Keratinocyte (primary cell): ENCODE results near the gene ACTR1B. TPM values are rescaled to one million over a fixed set of nuclear protein-coding genes. Genes with fewer than 3 reads are reported as not detected.
"Not testable (repeated sequence)": the region's sequence is repeated elsewhere in the genome, so short reads cannot be mapped to it uniquely, and the experiment has no call there.

Experiments used
- DNase-seq: peaks from one replicate; pipeline ENCODE4 v3.0.0-alpha.2; 2011; ENCODE audit warnings: low read depth, missing footprints, low spot score
- FAIRE-seq: peaks from 2 replicates; lab custom pipeline; 2011; peaks lifted over from hg19 to GRCh38; lab: Jason Lieb, UNC
- H2AFZ ChIP-seq: 2 replicates; pipeline ENCODE4 v1.6.0; 2012; ENCODE audit warnings: low read length, control low read depth, inconsistent platforms; ENCODE audit not compliant: control insufficient read depth
- H3K27ac ChIP-seq: 2 replicates; pipeline ENCODE4 v1.5.1; 2011; ENCODE audit warnings: low read length; ENCODE audit not compliant: control insufficient read depth, insufficient read depth
- H3K27me3 ChIP-seq: 3 replicates; pipeline ENCODE4 v1.6.0; 2011; ENCODE audit warnings: low read length; ENCODE audit not compliant: control insufficient read depth, insufficient read depth; ENCODE audit errors: extremely low read depth
- H3K36me3 ChIP-seq, 2 experiments: 2 replicates in 1 of 2; 3 replicates in 1 of 2; pipeline ENCODE4 v1.5.1; 2011; ENCODE audit warnings: low read length in 2 of 2, mild to moderate bottlenecking in 1 of 2; ENCODE audit not compliant: control insufficient read depth in 2 of 2, insufficient read depth in 2 of 2; ENCODE audit errors: extremely low read depth in 1 of 2
- H3K4me1 ChIP-seq: 3 replicates; pipeline ENCODE4 v1.5.1; 2011; ENCODE audit warnings: low read length; ENCODE audit not compliant: control insufficient read depth, insufficient read depth; ENCODE audit errors: extremely low read depth
- H3K4me2 ChIP-seq: 3 replicates; pipeline ENCODE4 v1.6.0; 2011; ENCODE audit warnings: low read depth, low read length; ENCODE audit not compliant: control insufficient read depth, insufficient read depth; ENCODE audit errors: extremely low read depth
- H3K4me3 ChIP-seq, 3 experiments: fragments of 200-600 bp in 1 of 3; sonication (generic) in 1 of 3; 2 replicates in 2 of 3; 3 replicates in 1 of 3; pipeline ENCODE4 v1.5.1; 2011 to 2016; ENCODE audit warnings: low read length in 3 of 3, mild to moderate bottlenecking in 3 of 3, control low read depth in 2 of 3, inconsistent platforms in 1 of 3, low read depth in 1 of 3, mixed read lengths in 1 of 3, mixed run types in 1 of 3, moderate library complexity in 1 of 3; ENCODE audit not compliant: control insufficient read depth in 2 of 3, insufficient read depth in 2 of 3; ENCODE audit errors: extremely low read depth in 1 of 3
- H3K79me2 ChIP-seq: 2 replicates; pipeline ENCODE4 v1.6.0; 2012; ENCODE audit warnings: low read length; ENCODE audit not compliant: control insufficient read depth, insufficient read depth
- H3K9ac ChIP-seq: 3 replicates; pipeline ENCODE4 v1.6.0; 2011; ENCODE audit warnings: low read length; ENCODE audit not compliant: control insufficient read depth, insufficient read depth; ENCODE audit errors: extremely low read depth
- H3K9me1 ChIP-seq: 3 replicates; pipeline ENCODE4 v1.6.0; 2011; ENCODE audit warnings: low read length; ENCODE audit not compliant: control insufficient read depth, insufficient read depth; ENCODE audit errors: extremely low read depth
- H3K9me3 ChIP-seq: 2 replicates; pipeline ENCODE4 v1.5.1; 2012; ENCODE audit warnings: low read depth, low read length; ENCODE audit not compliant: control insufficient read depth
- H4K20me1 ChIP-seq: 3 replicates; pipeline ENCODE4 v1.6.0; 2011; ENCODE audit warnings: low read length; ENCODE audit not compliant: control insufficient read depth, insufficient read depth; ENCODE audit errors: extremely low read depth
- EZH2 ChIP-seq: IDR thresholded peaks from one replicate; pipeline ENCODE4 v1.6.1; 2012; ENCODE audit warnings: inconsistent platforms, mild to moderate bottlenecking, low read length, moderate library complexity
- dilution Hi-C: fragments of 300-500 bp; cut with MboI; formaldehyde crosslinking; loops from one replicate; pipeline ENCODE4 v1.7.0; 2020; ENCODE audit warnings: low sequenced_read_pairs; ENCODE audit not compliant: extremely low pct_ligation_motif_present
- polyA plus RNA-seq, 5 experiments: library from polyadenylated mRNA; depleted of rRNA in 3 of 5; stranded (reverse) in 3 of 5; stranded (forward) in 1 of 5; unstranded in 1 of 5; fragments of >200 nt; gene quantifications; 1 replicate in 1 of 5; 2 replicates in 3 of 5; 3 replicates in 1 of 5; pipeline versions ENCODE4 v1.2.1 to v1.2.3, GENCODE V29; 2011 to 2012; ENCODE audit warnings: missing spikeins in 2 of 5, low read depth in 1 of 5, low replicate concordance in 1 of 5
- TF ChIP-seq, protein P1 (sequence below), 3 experiments: IDR thresholded peaks in 1 of 3; conservative IDR thresholded peaks in 1 of 3; optimal IDR thresholded peaks in 1 of 3; 2 replicates in 2 of 3; 3 replicates in 1 of 3; pipeline versions ENCODE3 to v1.5.1; 2011; ENCODE audit warnings: low read length in 3 of 3, mild to moderate bottlenecking in 3 of 3, moderate library complexity in 2 of 3, control low read depth in 1 of 3, inconsistent platforms in 1 of 3; ENCODE audit not compliant: insufficient read depth in 2 of 3; ENCODE audit errors: extremely low read depth in 1 of 3

Gene ACTR1B
- polyA plus RNA-seq, 1 donor (not counting 4 experiments of a cell fraction or from before 2014, with no cell fraction given): 20.6 TPM

DNA sequence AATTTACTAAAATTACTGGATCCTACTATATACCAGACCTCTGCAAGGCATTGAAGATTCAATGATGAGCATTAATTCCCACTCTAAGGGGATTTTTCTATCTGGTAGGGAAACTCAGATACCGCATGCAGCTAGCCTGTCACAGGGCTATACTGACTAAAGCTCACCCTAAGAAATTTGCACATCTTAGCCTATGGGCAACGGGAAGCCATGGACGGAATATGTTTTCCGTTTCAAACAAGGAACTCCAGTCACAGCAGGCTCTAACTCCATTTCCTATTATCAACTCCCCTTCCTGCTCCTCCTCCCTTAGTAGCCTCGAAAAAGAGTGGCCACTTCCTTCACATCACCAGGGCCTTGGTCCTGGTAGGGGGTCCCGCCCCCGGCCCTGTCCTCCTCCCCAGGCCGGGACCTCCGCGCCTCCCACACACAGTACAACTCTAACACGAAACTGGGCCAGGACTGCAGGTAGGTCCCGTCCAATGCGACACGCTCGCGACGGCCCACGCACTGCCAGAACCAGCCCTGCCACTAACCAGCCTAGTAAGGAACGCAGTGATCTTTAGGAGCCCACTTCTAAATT is 18.6 kb downstream of the ACTR1B start:
- H3K4me1 ChIP-seq: peaks cover 6% of the 10 kb centered on the region
- no peaks in the 10 kb centered on the region for H4K20me1 ChIP-seq
- H3K9me3 ChIP-seq: no peaks in the 10 kb centered on the region
- DNase-seq: no peak
- H3K36me3 ChIP-seq: peaks cover 10 to 15% of the 10 kb centered on the region in 2 experiments
- peak overlapping the region; percentile 71 to 99 (median 92) for H3K4me3 ChIP-seq
- H3K9ac ChIP-seq: peak overlapping the region; percentile 94
- peak overlapping the region; percentile 92 for H2AFZ ChIP-seq
- H3K27ac ChIP-seq: peak overlapping the region; percentile 65
- no peak for FAIRE-seq
- TF ChIP-seq EZH2: no peak
- TF ChIP-seq, protein P1, sequence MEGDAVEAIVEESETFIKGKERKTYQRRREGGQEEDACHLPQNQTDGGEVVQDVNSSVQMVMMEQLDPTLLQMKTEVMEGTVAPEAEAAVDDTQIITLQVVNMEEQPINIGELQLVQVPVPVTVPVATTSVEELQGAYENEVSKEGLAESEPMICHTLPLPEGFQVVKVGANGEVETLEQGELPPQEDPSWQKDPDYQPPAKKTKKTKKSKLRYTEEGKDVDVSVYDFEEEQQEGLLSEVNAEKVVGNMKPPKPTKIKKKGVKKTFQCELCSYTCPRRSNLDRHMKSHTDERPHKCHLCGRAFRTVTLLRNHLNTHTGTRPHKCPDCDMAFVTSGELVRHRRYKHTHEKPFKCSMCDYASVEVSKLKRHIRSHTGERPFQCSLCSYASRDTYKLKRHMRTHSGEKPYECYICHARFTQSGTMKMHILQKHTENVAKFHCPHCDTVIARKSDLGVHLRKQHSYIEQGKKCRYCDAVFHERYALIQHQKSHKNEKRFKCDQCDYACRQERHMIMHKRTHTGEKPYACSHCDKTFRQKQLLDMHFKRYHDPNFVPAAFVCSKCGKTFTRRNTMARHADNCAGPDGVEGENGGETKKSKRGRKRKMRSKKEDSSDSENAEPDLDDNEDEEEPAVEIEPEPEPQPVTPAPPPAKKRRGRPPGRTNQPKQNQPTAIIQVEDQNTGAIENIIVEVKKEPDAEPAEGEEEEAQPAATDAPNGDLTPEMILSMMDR (optimal IDR thresholded peaks at IDR 0.05 in 1 of 3, IDR thresholded peaks at IDR 0.05 in 1 of 3, conservative IDR thresholded peaks at IDR 0.05 in 1 of 3; ENCODE audit: extremely low read depth in 1 of 3, insufficient read depth in 2 of 3, low read length in 3 of 3): no peak
- H3K27me3 ChIP-seq: no peaks in the 10 kb centered on the region
- no peaks in the 10 kb centered on the region for H3K9me1 ChIP-seq
- H3K79me2 ChIP-seq: peaks cover 14% of the 10 kb centered on the region
- peak overlapping the region; percentile 97 for H3K4me2 ChIP-seq
- dilution Hi-C loops: no loop called here

DNA sequence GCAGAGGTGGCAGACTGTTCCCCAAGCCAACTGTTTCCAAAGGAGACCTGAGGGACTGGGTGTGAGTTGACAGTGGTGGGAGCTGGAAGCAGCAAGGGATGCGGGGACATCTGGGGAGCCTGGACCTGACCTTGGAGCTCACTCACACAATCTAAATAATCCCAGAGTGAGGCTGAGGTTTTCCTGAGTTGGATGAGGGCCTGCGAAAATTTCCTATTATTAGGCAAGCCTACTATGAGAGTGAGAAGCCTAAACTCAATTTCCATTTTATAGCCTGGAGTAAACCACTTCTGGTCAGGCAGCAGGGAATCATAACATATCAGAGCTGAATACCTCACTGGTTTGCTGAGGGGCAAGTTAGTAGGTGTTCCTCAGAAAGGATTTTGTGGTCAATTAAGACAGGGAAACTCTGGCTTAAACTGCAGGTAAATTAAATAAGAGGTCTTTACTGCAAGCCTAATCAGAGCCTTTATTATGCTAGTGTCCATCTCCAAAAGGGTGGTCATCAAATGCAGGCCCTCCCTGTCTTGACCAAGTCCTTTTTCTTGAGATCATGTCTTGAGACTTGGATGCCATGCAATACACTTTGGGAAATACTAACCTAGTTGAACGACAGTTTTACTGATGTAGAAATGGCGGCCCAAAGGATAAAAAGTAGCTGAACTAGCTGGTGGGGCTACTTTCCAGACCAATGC is 19.7 kb downstream of the ACTR1B start:
- Histone ChIP-seq H3K9me1 (no peaks in the 10 kb centered on the region), H3K27ac (no peak overlapping the region), H3K4me1 (peaks cover 6% of the 10 kb centered on the region), H3K9ac (no peak overlapping the region), H2AFZ (no peak overlapping the region), H3K9me3 (no peaks in the 10 kb centered on the region), H3K36me3 (peaks cover 10 to 15% of the 10 kb centered on the region in 2 experiments), H3K27me3 (no peaks in the 10 kb centered on the region), H3K4me3 (no peak overlapping the region), H3K4me2 (no peak overlapping the region), H4K20me1 (no peaks in the 10 kb centered on the region), H3K79me2 (peaks cover 14% of the 10 kb centered on the region)
- dilution Hi-C loops: no loop called here
- TF ChIP-seq, protein P1 (optimal IDR thresholded peaks at IDR 0.05 in 1 of 3, IDR thresholded peaks at IDR 0.05 in 1 of 3, conservative IDR thresholded peaks at IDR 0.05 in 1 of 3; ENCODE audit: extremely low read depth in 1 of 3, insufficient read depth in 2 of 3, low read length in 3 of 3): no peak
- TF ChIP-seq EZH2: no peak
- no peak for FAIRE-seq
- no peak for DNase-seq

- H3K4me2 ChIP-seq, H4K20me1 ChIP-seq, H3K9me3 ChIP-seq, H3K36me3 ChIP-seq, FAIRE-seq, H3K4me1 ChIP-seq, H3K4me3 ChIP-seq, H3K9me1 ChIP-seq, DNase-seq, dilution Hi-C loops, H3K79me2 ChIP-seq, H3K9ac ChIP-seq, H3K27me3 ChIP-seq, H2AFZ ChIP-seq, H3K27ac ChIP-seq: not testable (repeated sequence)
Observed at GRCh38 chr2:97626049-97626430, 37.8 kb downstream of the ACTR1B start.
